Glutamatergic neuron (in vitro differentiated cells): ENCODE results near the gene COL8A1. TPM values are rescaled to one million over a fixed set of nuclear protein-coding genes. Genes with fewer than 3 reads are reported as not detected.

ENCODE experiments used
- DNase-seq: peaks from one replicate; pipeline ENCODE4 v3.0.0; 2022
- H3K27ac Mint-ChIP-seq: one replicate; pipeline ENCODE4 v1.8.0; 2020; ENCODE audit warnings: mild to moderate bottlenecking, mixed read lengths, inconsistent platforms; ENCODE audit not compliant: unreplicated experiment
- H3K27me3 Mint-ChIP-seq: one replicate; pipeline ENCODE4 v1.8.0; 2020; ENCODE audit warnings: mild to moderate bottlenecking, moderate library complexity, mixed read lengths, inconsistent platforms; ENCODE audit not compliant: unreplicated experiment
- H3K36me3 Mint-ChIP-seq: one replicate; pipeline ENCODE4 v1.8.0; 2020; ENCODE audit warnings: mild to moderate bottlenecking, mixed read lengths, inconsistent platforms; ENCODE audit not compliant: unreplicated experiment
- H3K4me1 Mint-ChIP-seq: one replicate; pipeline ENCODE4 v1.8.0; 2020; ENCODE audit warnings: mild to moderate bottlenecking, low read depth, mixed read lengths, inconsistent platforms; ENCODE audit not compliant: unreplicated experiment
- H3K4me3 Mint-ChIP-seq: one replicate; pipeline ENCODE4 v1.8.0; 2020; ENCODE audit warnings: mild to moderate bottlenecking, mixed read lengths, inconsistent platforms; ENCODE audit not compliant: unreplicated experiment
- H3K9me3 Mint-ChIP-seq: one replicate; pipeline ENCODE4 v1.8.0; 2020; ENCODE audit warnings: mild to moderate bottlenecking, moderate library complexity, mixed read lengths, inconsistent platforms; ENCODE audit not compliant: unreplicated experiment
- CTCF ChIP-seq: fragments of 200-600 bp; sonication (generic); IDR thresholded peaks from one replicate; pipeline ENCODE4 v1.5.0; 2021; ENCODE audit not compliant: partially characterized antibody, unreplicated experiment
- total RNA-seq: library from RNA; stranded (reverse); fragmentation: NEBNext Ultra II Directional; extraction: Animal tissue kit (Norgen Biotek cat#: 25700); gene quantifications from one replicate; pipeline ENCODE4 v1.2.1, GENCODE V29; 2021; ENCODE audit not compliant: unreplicated experiment

The COL8A1 gene
- total RNA-seq, 1 donor from 2014 or later = 0.25 TPM

- Mint-ChIP-seq H3K9me3 (peaks cover 6% of the 10 kb centered on the region), H3K36me3 (no peaks in the 10 kb centered on the region), H3K4me1 (peaks cover 7% of the 10 kb centered on the region), H3K27me3 (no peaks in the 10 kb centered on the region), H3K27ac (no peak overlapping the region), H3K4me3 (no peak overlapping the region)
- DNase-seq = no peak
- no peak for TF ChIP-seq CTCF
Observed at GRCh38 chr3:99659951-99660350, 21.6 kb downstream of the COL8A1 start.

GRCh38 chr3:99662838-99663570, 24.6 kb downstream of the COL8A1 start:
- Mint-ChIP-seq H3K36me3 (no peaks in the 10 kb centered on the region), H3K27me3 (no peaks in the 10 kb centered on the region), H3K4me1 (peaks cover 4% of the 10 kb centered on the region), H3K9me3 (peaks cover 4% of the 10 kb centered on the region), H3K4me3 (no peak overlapping the region), H3K27ac (no peak overlapping the region)
- DNase-seq = no peak
- no peak for TF ChIP-seq CTCF

- Mint-ChIP-seq H3K27me3 (no peaks in the 10 kb centered on the region), H3K9me3 (no peaks in the 10 kb centered on the region), H3K36me3 (no peaks in the 10 kb centered on the region), H3K4me3 (no peak overlapping the region), H3K27ac (no peak overlapping the region), H3K4me1 (no peaks in the 10 kb centered on the region)
- no peak for DNase-seq
- TF ChIP-seq CTCF = no peak
Observed at GRCh38 chr3:99663977-99664376, 25.6 kb downstream of the COL8A1 start.

- Mint-ChIP-seq H3K4me1 (no peaks in the 10 kb centered on the region), H3K27me3 (no peaks in the 10 kb centered on the region), H3K9me3 (no peaks in the 10 kb centered on the region), H3K4me3 (no peak overlapping the region), H3K27ac (no peak overlapping the region), H3K36me3 (no peaks in the 10 kb centered on the region)
- TF ChIP-seq CTCF = no peak
- no peak for DNase-seq
Observed at GRCh38 chr3:99665017-99665416, 26.6 kb downstream of the COL8A1 start.

- no peaks in the 10 kb centered on the region for H3K36me3 Mint-ChIP-seq
- no peak overlapping the region for H3K4me3 Mint-ChIP-seq
- no peak overlapping the region for H3K27ac Mint-ChIP-seq
- no peak for DNase-seq
- TF ChIP-seq CTCF = no peak
- H3K4me1 Mint-ChIP-seq = no peaks in the 10 kb centered on the region
- H3K9me3 Mint-ChIP-seq = no peaks in the 10 kb centered on the region
- no peaks in the 10 kb centered on the region for H3K27me3 Mint-ChIP-seq
Observed at GRCh38 chr3:99666201-99666600, 27.8 kb downstream of the COL8A1 start.
